Hepatocyte (in vitro differentiated cells): ENCODE measurements around the gene CGB3. TPM values are rescaled to one million over a fixed set of nuclear protein-coding genes. Genes with fewer than 3 reads are reported as not detected.

Experiments
- DNase-seq: peaks from one replicate; pipeline ENCODE4 v3.0.0-alpha.2; 2016; ENCODE audit warnings: low spot score
- H2AFZ ChIP-seq: fragments of 200-600 bp; sonication (generic); 2 replicates; pipeline ENCODE4 v1.6.0; 2016; ENCODE audit warnings: antibody characterized with exemption, mild to moderate bottlenecking
- H3K27ac ChIP-seq: fragments of 200-600 bp; sonication (generic); 2 replicates; pipeline ENCODE4 v1.5.1; 2016; ENCODE audit warnings: mild to moderate bottlenecking
- H3K27me3 ChIP-seq: fragments of 200-600 bp; sonication (generic); 2 replicates; pipeline ENCODE4 v1.6.1; 2016
- H3K36me3 ChIP-seq: fragments of 200-600 bp; sonication (generic); replicated peaks from 2 replicates; pipeline ENCODE4 v1.5.1; 2016; ENCODE audit warnings: low read depth; ENCODE audit not compliant: insufficient read depth
- H3K4me1 ChIP-seq: fragments of 200-600 bp; sonication (generic); 2 replicates; pipeline ENCODE4 v1.5.1; 2016; ENCODE audit warnings: mild to moderate bottlenecking, moderate library complexity; ENCODE audit not compliant: insufficient read depth
- H3K4me2 ChIP-seq: fragments of 200-600 bp; sonication (generic); 2 replicates; pipeline ENCODE4 v1.6.0; 2016
- H3K4me3 ChIP-seq: fragments of 200-600 bp; sonication (generic); 2 replicates; pipeline ENCODE4 v1.5.1; 2016; ENCODE audit warnings: mild to moderate bottlenecking
- H3K79me2 ChIP-seq: fragments of 200-600 bp; sonication (generic); 2 replicates; pipeline ENCODE4 v1.6.0; 2017; ENCODE audit warnings: mild to moderate bottlenecking
- H3K9me2 ChIP-seq: fragments of 200-600 bp; sonication (generic); replicated peaks from 2 replicates; pipeline ENCODE4 v1.6.0; 2017; ENCODE audit warnings: mild to moderate bottlenecking; ENCODE audit not compliant: insufficient read depth
- H3K9me3 ChIP-seq: fragments of 200-600 bp; sonication (generic); 2 replicates; pipeline ENCODE4 v1.5.1; 2016; ENCODE audit warnings: low read depth, mild to moderate bottlenecking
- H4K20me1 ChIP-seq: fragments of 200-600 bp; sonication (generic); 2 replicates; pipeline ENCODE4 v1.6.0; 2016; ENCODE audit warnings: mild to moderate bottlenecking; ENCODE audit not compliant: insufficient read depth, poor library complexity, severe bottlenecking
- EZH2 ChIP-seq: fragments of 200-600 bp; sonication (generic); IDR thresholded peaks from 2 replicates; pipeline ENCODE4 v1.6.1; 2016; ENCODE audit warnings: antibody characterized with exemption, mild to moderate bottlenecking, borderline replicate concordance
- EZH2phosphoT487 ChIP-seq: fragments of 200-600 bp; sonication (generic); IDR thresholded peaks from one replicate; pipeline ENCODE4 v1.6.1; 2018; ENCODE audit warnings: antibody characterized with exemption, mild to moderate bottlenecking, low read depth, moderate library complexity; ENCODE audit not compliant: unreplicated experiment, severe bottlenecking
- WGBS: methylation state at CpG from one replicate; pipeline ENCODE4 v1.1.6; 2016; ENCODE audit warnings: low lambda C conversion rate; ENCODE audit errors: missing lambda C conversion rate; 5-methylcytosine and 5-hydroxymethylcytosine counted together
- polyA plus RNA-seq: library from polyadenylated mRNA; unstranded; fragments of >200 nt; fragmentation: Nextera tagmentation; extraction: Ambion mirVana; gene quantifications from 2 replicates; pipeline ENCODE4 v1.2.1, GENCODE V29; 2016
- total RNA-seq: library from RNA; depleted of rRNA; stranded (reverse); fragments of >200 nt; gene quantifications from 2 replicates; pipeline ENCODE4 v1.2.3, GENCODE V29; 2014
- TF ChIP-seq, protein P1 (sequence below): fragments of 200-600 bp; sonication (generic); IDR thresholded peaks from 2 replicates; pipeline ENCODE4 v1.5.1; 2016; ENCODE audit warnings: antibody characterized with exemption, mild to moderate bottlenecking; ENCODE audit not compliant: poor library complexity

CGB3 gene
- total and polyA plus RNA-seq, 2 experiments from 2014 or later, result 1.1 TPM; not detected in 1

DNA sequence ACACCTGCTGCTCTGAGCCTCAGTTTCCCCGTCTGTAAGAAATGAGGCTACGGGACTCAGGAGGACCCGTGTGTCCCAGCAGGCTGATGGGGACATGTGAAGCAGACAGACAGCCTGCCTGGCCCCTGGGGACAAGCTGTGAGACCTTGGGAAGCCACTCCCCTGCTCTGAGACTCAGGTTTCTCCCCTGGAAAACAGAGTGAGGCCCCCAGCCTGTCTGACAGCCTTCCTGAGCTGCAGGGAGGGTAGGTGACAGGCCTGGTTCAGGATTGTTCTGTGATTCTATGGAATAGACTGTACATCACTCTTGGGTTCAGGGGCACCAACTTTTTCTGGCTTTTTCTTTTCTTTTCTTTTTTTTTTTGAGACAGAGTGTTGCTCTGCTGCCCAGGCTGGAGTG lies 43.4 kb upstream of the CGB3 start:
- peaks cover 37% of the 10 kb centered on the region for H3K27me3 ChIP-seq

DNA sequence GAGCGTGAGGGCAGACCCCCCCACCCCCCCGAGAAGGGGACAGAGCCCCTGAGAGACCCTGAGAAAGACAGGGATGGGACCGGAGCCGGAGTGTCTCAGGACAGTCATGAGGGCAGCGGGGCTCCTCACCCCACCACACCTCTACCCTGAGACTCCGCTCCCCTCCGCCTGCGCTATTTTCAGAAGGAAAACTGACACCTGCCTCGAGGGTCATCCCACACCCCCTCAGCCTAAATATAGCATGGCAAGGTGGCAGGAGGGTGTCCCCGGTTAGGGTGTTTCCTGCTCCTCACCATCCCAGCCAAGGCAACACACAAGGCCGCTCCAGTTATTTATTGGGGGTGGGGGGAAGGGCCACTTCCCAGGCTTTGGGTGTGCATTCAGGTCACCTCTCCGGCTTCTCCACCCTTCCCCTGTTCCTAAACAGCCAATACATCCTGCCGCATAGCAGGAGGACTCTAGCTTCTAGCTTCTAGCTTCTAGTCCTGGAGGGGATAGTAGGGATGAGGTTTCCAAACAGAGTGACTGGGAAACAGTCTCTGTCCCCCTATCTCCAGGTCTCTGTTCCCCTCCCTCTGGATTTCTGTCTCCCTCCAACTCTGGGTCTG lies 41.9 kb upstream of the CGB3 start:
- no peak for TF ChIP-seq EZH2phosphoT487
- no peak for TF ChIP-seq EZH2
- TF ChIP-seq, protein P1, sequence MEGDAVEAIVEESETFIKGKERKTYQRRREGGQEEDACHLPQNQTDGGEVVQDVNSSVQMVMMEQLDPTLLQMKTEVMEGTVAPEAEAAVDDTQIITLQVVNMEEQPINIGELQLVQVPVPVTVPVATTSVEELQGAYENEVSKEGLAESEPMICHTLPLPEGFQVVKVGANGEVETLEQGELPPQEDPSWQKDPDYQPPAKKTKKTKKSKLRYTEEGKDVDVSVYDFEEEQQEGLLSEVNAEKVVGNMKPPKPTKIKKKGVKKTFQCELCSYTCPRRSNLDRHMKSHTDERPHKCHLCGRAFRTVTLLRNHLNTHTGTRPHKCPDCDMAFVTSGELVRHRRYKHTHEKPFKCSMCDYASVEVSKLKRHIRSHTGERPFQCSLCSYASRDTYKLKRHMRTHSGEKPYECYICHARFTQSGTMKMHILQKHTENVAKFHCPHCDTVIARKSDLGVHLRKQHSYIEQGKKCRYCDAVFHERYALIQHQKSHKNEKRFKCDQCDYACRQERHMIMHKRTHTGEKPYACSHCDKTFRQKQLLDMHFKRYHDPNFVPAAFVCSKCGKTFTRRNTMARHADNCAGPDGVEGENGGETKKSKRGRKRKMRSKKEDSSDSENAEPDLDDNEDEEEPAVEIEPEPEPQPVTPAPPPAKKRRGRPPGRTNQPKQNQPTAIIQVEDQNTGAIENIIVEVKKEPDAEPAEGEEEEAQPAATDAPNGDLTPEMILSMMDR, result no peak
- 62% methylated on average over 9 of the region's 13 CpGs for WGBS
- no peak overlapping the region for H2AFZ ChIP-seq
- H3K9me3 ChIP-seq, result no peaks in the 10 kb centered on the region
- no peak overlapping the region for H3K4me2 ChIP-seq
- peaks cover 27% of the 10 kb centered on the region for H3K27me3 ChIP-seq
- H3K79me2 ChIP-seq, result no peaks in the 10 kb centered on the region
- H3K4me3 ChIP-seq, result no peak overlapping the region
- H4K20me1 ChIP-seq, result no peaks in the 10 kb centered on the region
- no peaks in the 10 kb centered on the region for H3K36me3 ChIP-seq
- DNase-seq, result no peak
- H3K9me2 ChIP-seq, result no peaks in the 10 kb centered on the region
- peaks cover 7% of the 10 kb centered on the region for H3K4me1 ChIP-seq
- no peak overlapping the region for H3K27ac ChIP-seq

More for the DNA sequence above, 43.4 kb upstream of the CGB3 start:
- Histone ChIP-seq H3K27ac (no peak overlapping the region), H3K9me2 (no peaks in the 10 kb centered on the region), H3K4me2 (no peak overlapping the region), H4K20me1 (no peaks in the 10 kb centered on the region), H2AFZ (no peak overlapping the region), H3K36me3 (no peaks in the 10 kb centered on the region), H3K4me1 (peaks cover 7% of the 10 kb centered on the region), H3K4me3 (no peak overlapping the region), H3K79me2 (no peaks in the 10 kb centered on the region), H3K9me3 (no peaks in the 10 kb centered on the region)
- 64% methylated on average over 3 of the region's 3 CpGs for WGBS
- DNase-seq, result no peak
- TF ChIP-seq, protein P1, result no peak
- TF ChIP-seq EZH2 (no peak), EZH2phosphoT487 (no peak)

DNA sequence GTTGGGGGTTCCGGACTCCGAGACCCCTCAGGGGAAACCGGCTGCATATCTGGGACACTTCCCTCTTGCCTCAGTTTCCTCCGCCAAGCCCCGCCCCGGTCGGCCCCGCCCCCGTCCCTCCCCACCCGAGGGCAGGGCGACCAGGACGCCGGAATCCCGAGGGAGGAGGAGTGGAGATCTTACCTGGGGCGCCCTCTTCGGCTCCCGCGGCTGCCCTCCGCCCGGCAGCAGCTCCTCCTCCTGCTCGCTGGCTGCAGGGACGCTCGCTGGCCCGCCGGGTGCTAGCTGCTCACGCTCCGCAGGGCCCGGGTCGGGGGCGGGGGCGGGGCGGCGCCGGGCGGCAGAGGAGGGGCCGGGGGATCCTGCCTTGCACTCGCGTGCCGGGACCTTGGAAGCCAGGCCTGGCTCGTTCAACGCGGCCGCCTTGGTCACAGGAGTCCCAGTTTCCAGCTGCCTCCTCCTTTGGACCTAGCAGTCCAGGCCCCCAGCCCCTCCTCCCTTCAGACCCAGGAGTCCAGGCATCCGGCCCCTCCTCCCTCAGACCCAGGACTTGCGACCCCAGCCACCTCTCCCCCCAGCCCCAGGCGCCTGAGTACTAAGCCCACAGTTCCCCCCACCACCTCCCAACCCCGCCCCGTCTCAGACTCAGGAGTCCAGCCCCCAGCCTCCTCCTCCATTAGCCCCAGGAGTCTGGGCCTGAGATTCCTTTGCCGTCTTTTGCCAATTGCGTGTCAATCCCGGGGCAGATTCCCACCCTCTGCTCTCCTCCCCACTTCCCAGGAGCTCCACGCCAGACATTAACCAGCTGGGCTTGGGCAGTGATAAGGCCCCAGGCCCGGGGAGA lies 40.9 kb upstream of the CGB3 start, which contains the start of gene NTF4:
Gene NTF4, minus strand, starts transcription at position 51 of the 844 bp plus-strand sequence. CDS start 2,821 bp downstream, outside the sequence.
- H3K27me3 ChIP-seq, result peaks cover 20% of the 10 kb centered on the region
- H3K79me2 ChIP-seq, result no peaks in the 10 kb centered on the region
- H3K4me3 ChIP-seq, result peak within 1 kb of the TSS; percentile 25
- peak within 1 kb of the TSS; percentile 91 for H3K4me2 ChIP-seq
- H3K36me3 ChIP-seq, result no peaks in the 10 kb centered on the region
- peak within 1 kb of the TSS; percentile 57 for H3K27ac ChIP-seq
- no peaks in the 10 kb centered on the region for H4K20me1 ChIP-seq
- no peaks in the 10 kb centered on the region for H3K9me3 ChIP-seq
- WGBS, result 4% methylated on average over 34 of the region's 53 CpGs
- peak; percentile 83 for DNase-seq
- peak within 1 kb of the TSS; percentile 41 for H2AFZ ChIP-seq
- TF ChIP-seq EZH2, result no peak
- TF ChIP-seq EZH2phosphoT487, result no peak
- TF ChIP-seq, protein P1, result no peak
- H3K9me2 ChIP-seq, result no peaks in the 10 kb centered on the region
- peaks cover 7% of the 10 kb centered on the region for H3K4me1 ChIP-seq
